ENCODE data around the gene SPINK6. TPM values are rescaled to one million over a fixed set of nuclear protein-coding genes. Genes with fewer than 3 reads are reported as not detected.

Gene SPINK6
- total and polyA plus RNA-seq, 8 donors = not detected

- H3K9me3 ChIP-seq = no peaks in the 10 kb centered on the region
- no peaks in the 10 kb centered on the region for H3K36me3 ChIP-seq
- intact Hi-C loops (cut with DNase I; ENCODE audit: low total_unique reads) = no loop called here
- no peaks in the 10 kb centered on the region for H3K4me1 ChIP-seq
- WGBS, 5 donors = 90 to 98% (median 93%) methylated on average over 1 of the region's 1 CpG
- no peak overlapping the region for H3K27ac ChIP-seq
- no peak for DNase-seq
- no peak for TF ChIP-seq POLR2AphosphoS5 (IDR thresholded peaks at IDR 0.05)
- TF ChIP-seq POLR2A (IDR thresholded peaks at IDR 0.05) = no peak
- TF ChIP-seq, protein P1, sequence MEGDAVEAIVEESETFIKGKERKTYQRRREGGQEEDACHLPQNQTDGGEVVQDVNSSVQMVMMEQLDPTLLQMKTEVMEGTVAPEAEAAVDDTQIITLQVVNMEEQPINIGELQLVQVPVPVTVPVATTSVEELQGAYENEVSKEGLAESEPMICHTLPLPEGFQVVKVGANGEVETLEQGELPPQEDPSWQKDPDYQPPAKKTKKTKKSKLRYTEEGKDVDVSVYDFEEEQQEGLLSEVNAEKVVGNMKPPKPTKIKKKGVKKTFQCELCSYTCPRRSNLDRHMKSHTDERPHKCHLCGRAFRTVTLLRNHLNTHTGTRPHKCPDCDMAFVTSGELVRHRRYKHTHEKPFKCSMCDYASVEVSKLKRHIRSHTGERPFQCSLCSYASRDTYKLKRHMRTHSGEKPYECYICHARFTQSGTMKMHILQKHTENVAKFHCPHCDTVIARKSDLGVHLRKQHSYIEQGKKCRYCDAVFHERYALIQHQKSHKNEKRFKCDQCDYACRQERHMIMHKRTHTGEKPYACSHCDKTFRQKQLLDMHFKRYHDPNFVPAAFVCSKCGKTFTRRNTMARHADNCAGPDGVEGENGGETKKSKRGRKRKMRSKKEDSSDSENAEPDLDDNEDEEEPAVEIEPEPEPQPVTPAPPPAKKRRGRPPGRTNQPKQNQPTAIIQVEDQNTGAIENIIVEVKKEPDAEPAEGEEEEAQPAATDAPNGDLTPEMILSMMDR (IDR thresholded peaks at IDR 0.05) = no peak
- TF ChIP-seq EP300 (IDR thresholded peaks at IDR 0.05) = no peak
- no peaks in the 10 kb centered on the region for H3K27me3 ChIP-seq
- H3K4me3 ChIP-seq = no peak overlapping the region
Measured at GRCh38 chr5:148193202-148193601, 9.6 kb upstream of the SPINK6 start.

DNA sequence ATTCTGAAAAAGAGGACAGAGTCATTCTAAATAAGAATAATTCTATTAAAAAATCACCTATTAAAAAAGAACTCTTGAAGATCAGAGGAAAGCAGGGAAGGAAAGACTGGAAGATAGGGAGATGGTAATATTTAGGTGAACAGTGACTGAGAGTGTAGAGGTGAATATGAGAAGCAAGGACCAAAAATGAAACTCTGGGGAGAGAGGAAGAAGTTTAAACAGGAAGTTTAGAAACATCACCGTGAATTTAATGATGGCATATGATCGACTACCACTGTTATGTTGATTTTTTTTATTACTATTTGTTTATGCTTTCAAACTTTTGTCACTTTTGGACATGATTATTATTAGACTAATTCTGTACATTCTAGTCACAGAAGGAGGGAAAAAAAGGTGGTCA is 1.7 kb upstream of the SPINK6 start:
- 66 to 75% (median 70%) methylated on average over 2 of the region's 2 CpGs for WGBS, 5 donors
- Histone ChIP-seq H3K4me3 (no peak overlapping the region), H3K36me3 (no peaks in the 10 kb centered on the region), H3K27ac (no peak overlapping the region), H3K27me3 (no peaks in the 10 kb centered on the region), H3K4me1 (peaks cover 0 to 9% (median 1%) of the 10 kb centered on the region in 4 donors), H3K9me3 (no peaks in the 10 kb centered on the region)
- no peak for DNase-seq
- TF ChIP-seq EP300 (IDR thresholded peaks at IDR 0.05) (no peak), POLR2A (IDR thresholded peaks at IDR 0.05) (no peak), POLR2AphosphoS5 (IDR thresholded peaks at IDR 0.05) (no peak)
- TF ChIP-seq, protein P1 (IDR thresholded peaks at IDR 0.05) = no peak
- intact Hi-C loops (cut with DNase I; ENCODE audit: low total_unique reads) = no loop called here

- WGBS, 5 donors = 63 to 76% (median 67%) methylated on average over 4 of the region's 4 CpGs
- Histone ChIP-seq H3K36me3 (no peaks in the 10 kb centered on the region), H3K9me3 (no peaks in the 10 kb centered on the region), H3K27me3 (no peaks in the 10 kb centered on the region), H3K4me3 (no peak overlapping the region), H3K27ac (peak overlapping the region in 1 of 5 donors; percentile 6), H3K4me1 (peaks cover 4 to 42% (median 18%) of the 10 kb centered on the region in 4 donors)
- DNase-seq = no peak
- TF ChIP-seq POLR2A (IDR thresholded peaks at IDR 0.05) = no peak
- TF ChIP-seq, protein P1 (IDR thresholded peaks at IDR 0.05) = no peak
- TF ChIP-seq EP300 (IDR thresholded peaks at IDR 0.05) = no peak
- no peak for TF ChIP-seq POLR2AphosphoS5 (IDR thresholded peaks at IDR 0.05)
- intact Hi-C loops (cut with DNase I; ENCODE audit: low total_unique reads) = no loop called here
Measured at GRCh38 chr5:148205044-148205806, 2.4 kb downstream of the SPINK6 start.

GRCh38 chr5:148205865-148206264 is 3.0 kb downstream of the SPINK6 start:
- DNase-seq = no peak
- Histone ChIP-seq H3K4me1 (peaks cover 4 to 42% (median 18%) of the 10 kb centered on the region in 4 donors), H3K9me3 (no peaks in the 10 kb centered on the region), H3K27me3 (no peaks in the 10 kb centered on the region), H3K4me3 (no peak overlapping the region), H3K27ac (peak overlapping the region in 1 of 5 donors; percentile 6), H3K36me3 (no peaks in the 10 kb centered on the region)
- WGBS, 5 donors = 37 to 60% (median 54%) methylated on average over 1 of the region's 1 CpG
- TF ChIP-seq POLR2AphosphoS5 (IDR thresholded peaks at IDR 0.05) (no peak), POLR2A (IDR thresholded peaks at IDR 0.05) (no peak), EP300 (IDR thresholded peaks at IDR 0.05) (no peak)
- TF ChIP-seq, protein P1 (IDR thresholded peaks at IDR 0.05) = no peak
- intact Hi-C loops (cut with DNase I; ENCODE audit: low total_unique reads) = no loop called here
